ENCODE data around the gene ACRV1. TPM values are rescaled to one million over a fixed set of nuclear protein-coding genes. Genes with fewer than 3 reads are reported as not detected.

ACRV1 gene
- total and polyA plus RNA-seq, 8 donors, result not detected

Other genes starting within 250 kb of the ACRV1 start
- gene FEZ1, start 184.6 kb downstream of the ACRV1 start, total RNA-seq, result 1 to 10 TPM in 4 of 6 donors, under 1 TPM in 2; 0.73 to 3.4 (median 1.6) TPM
- 1 to 10 TPM; 3.7 to 6.1 TPM for gene FEZ1, start 184.6 kb downstream of the ACRV1 start, polyA plus RNA-seq
- gene EI24, start 111.4 kb downstream of the ACRV1 start, total RNA-seq, result 10 to 100 TPM; 42.4 to 65.6 (median 52.5) TPM
- gene EI24, start 111.4 kb downstream of the ACRV1 start, polyA plus RNA-seq, result 10 to 100 TPM; 24.6 to 46.3 TPM
- 100 to 1,000 TPM in 3 of 6 donors, 10 to 100 TPM in 3; 83.8 to 121 (median 101) TPM for gene STT3A, start 88.0 kb downstream of the ACRV1 start, total RNA-seq
- gene STT3A, start 88.0 kb downstream of the ACRV1 start, polyA plus RNA-seq, result 10 to 100 TPM; 37.4 to 66.0 TPM
- gene CHEK1, start 55.7 kb downstream of the ACRV1 start, total RNA-seq, result 1 to 10 TPM in 3 of 6 donors, under 1 TPM in 3; 0.42 to 3.0 (median 0.91) TPM
- gene CHEK1, start 55.7 kb downstream of the ACRV1 start, polyA plus RNA-seq, result 1 to 10 TPM in 1 of 2 donors, under 1 TPM in 1; 0.40 to 1.3 TPM
- not detected for gene PATE1, start 65.4 kb upstream of the ACRV1 start, total RNA-seq
- gene PATE1, start 65.4 kb upstream of the ACRV1 start, polyA plus RNA-seq, result not detected
- under 1 TPM in 1 of 6 donors, not detected in 5; 0.08 TPM for gene PATE2, start 98.0 kb upstream of the ACRV1 start, total RNA-seq
- not detected for gene PATE2, start 98.0 kb upstream of the ACRV1 start, polyA plus RNA-seq
- not detected for gene PATE3, start 107.3 kb upstream of the ACRV1 start, total RNA-seq
- gene PATE3, start 107.3 kb upstream of the ACRV1 start, polyA plus RNA-seq, result not detected
- gene PATE4, start 152.5 kb upstream of the ACRV1 start, total RNA-seq, result not detected
- gene PATE4, start 152.5 kb upstream of the ACRV1 start, polyA plus RNA-seq, result not detected
- gene HYLS1, start 206.8 kb upstream of the ACRV1 start, total RNA-seq, result 1 to 10 TPM in 3 of 6 donors, under 1 TPM in 3; 0.71 to 2.4 (median 1.2) TPM
- 1 to 10 TPM; 1.6 to 2.3 TPM for gene HYLS1, start 206.8 kb upstream of the ACRV1 start, polyA plus RNA-seq
- gene PUS3, start 222.4 kb upstream of the ACRV1 start, total RNA-seq, result 10 to 100 TPM in 4 of 6 donors, 1 to 10 TPM in 2; 8.9 to 17.9 (median 11.5) TPM
- 10 to 100 TPM in 1 of 2 donors, 1 to 10 TPM in 1; 10.0 to 10.6 TPM for gene PUS3, start 222.4 kb upstream of the ACRV1 start, polyA plus RNA-seq
- under 1 TPM; 0.41 to 0.98 (median 0.64) TPM for gene DDX25, start 223.7 kb upstream of the ACRV1 start, total RNA-seq
- gene DDX25, start 223.7 kb upstream of the ACRV1 start, polyA plus RNA-seq, result 1 to 10 TPM in 1 of 2 donors, under 1 TPM in 1; 0.49 to 7.1 TPM

Measured in pancreas (tissue), 8 donors.